ENCODE data around the gene MTUS2. TPM values are rescaled to one million over a fixed set of nuclear protein-coding genes. Genes with fewer than 3 reads are reported as not detected.

Gene MTUS2
- total and polyA plus RNA-seq, 10 of the 15 experiments (the other 5 are each of a cell fraction or from before 2014, with no cell fraction given) = under 0.01 to 0.05 (median 0.02) TPM; not detected in 6

DNA sequence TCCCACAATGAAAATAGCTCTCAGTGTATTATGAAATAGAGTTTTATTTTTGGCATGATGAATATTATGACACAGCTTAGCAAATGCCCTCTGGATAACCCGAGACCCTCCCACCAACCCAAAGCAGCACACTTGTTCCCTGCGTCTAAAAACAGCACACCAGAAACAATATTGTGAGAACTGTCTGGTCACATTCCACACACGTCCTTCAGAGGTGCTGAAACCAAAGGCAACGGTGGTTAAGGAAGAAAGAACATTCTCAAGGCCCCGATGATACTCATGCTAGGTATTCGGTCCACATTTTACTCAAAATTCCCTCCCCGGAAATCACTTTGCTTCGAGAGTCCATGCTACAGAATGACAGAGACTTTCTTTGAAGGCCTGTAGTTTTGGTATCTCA is 618.6 kb downstream of the MTUS2 start:
- in situ Hi-C loops (cut with MboI) (no loop called here), intact Hi-C loops (cut with micrococcal nuclease; ENCODE audit: unreplicated experiment) (no loop called here)
- no TSS peak for BruUV-seq (replicated peaks)
- Histone ChIP-seq H3K4me1 (ENCODE audit: control insufficient read depth, insufficient read depth, low read length) (no peaks in the 10 kb centered on the region), H3K9me3 (replicated peaks; ENCODE audit: control insufficient read depth, insufficient read depth, low read length) (no peaks in the 10 kb centered on the region), H3K4me3 (no peak overlapping the region), H4K20me1 (ENCODE audit: control insufficient read depth, insufficient read depth) (no peaks in the 10 kb centered on the region), H3K27me3 (replicated peaks in 1 of 2; ENCODE audit: control insufficient read depth in 2 of 2, insufficient read depth in 2 of 2, low read length in 1 of 2) (no peaks in the 10 kb centered on the region; a peak in 2 of 4 replicates), H3K27ac (ENCODE audit: control insufficient read depth, insufficient read depth) (no peak overlapping the region), H3K4me2 (ENCODE audit: control insufficient read depth, insufficient read depth) (no peak overlapping the region), H3K36me3 (ENCODE audit: control insufficient read depth in 2 of 2, insufficient read depth in 2 of 2, low read length in 1 of 2) (no peaks in the 10 kb centered on the region), H3K79me2 (ENCODE audit: control insufficient read depth, insufficient read depth, low read length) (no peaks in the 10 kb centered on the region), H3K9ac (ENCODE audit: control insufficient read depth, insufficient read depth, low read length) (no peak overlapping the region), H2AFZ (ENCODE audit: control insufficient read depth, low read depth, low read length) (no peak overlapping the region)
- DNase-seq (ENCODE audit: low read depth, low spot score) (no peak), FAIRE-seq (no peak), ATAC-seq (no peak)
- WGBS (ENCODE audit: insufficient coverage, insufficient replicate concordance, low lambda C conversion rate, missing lambda C conversion rate) = 25% methylated on average over 8 of the region's 8 CpGs
- ChIA-PET SMC1A (ENCODE audit: uncharacterized antibody, unreplicated experiment) (no interaction called here), RAD21 (ENCODE audit: unreplicated experiment) (no interaction called here), CTCF (interaction anchor here (0.6 to 0.8 kb wide), 3 partner anchors 34 to 674 kb away, joined by 3 read pairs; no protein-coding TSS in a partner anchor), POLR2A (no interaction called here)
- TF ChIP-seq EGR1 (IDR thresholded peaks at IDR 0.05; ENCODE audit: borderline replicate concordance in 1 of 2, low read depth in 2 of 2, low read length in 2 of 2) (no peak), ATF7 (IDR thresholded peaks at IDR 0.05; ENCODE audit: low read depth) (no peak)

DNA sequence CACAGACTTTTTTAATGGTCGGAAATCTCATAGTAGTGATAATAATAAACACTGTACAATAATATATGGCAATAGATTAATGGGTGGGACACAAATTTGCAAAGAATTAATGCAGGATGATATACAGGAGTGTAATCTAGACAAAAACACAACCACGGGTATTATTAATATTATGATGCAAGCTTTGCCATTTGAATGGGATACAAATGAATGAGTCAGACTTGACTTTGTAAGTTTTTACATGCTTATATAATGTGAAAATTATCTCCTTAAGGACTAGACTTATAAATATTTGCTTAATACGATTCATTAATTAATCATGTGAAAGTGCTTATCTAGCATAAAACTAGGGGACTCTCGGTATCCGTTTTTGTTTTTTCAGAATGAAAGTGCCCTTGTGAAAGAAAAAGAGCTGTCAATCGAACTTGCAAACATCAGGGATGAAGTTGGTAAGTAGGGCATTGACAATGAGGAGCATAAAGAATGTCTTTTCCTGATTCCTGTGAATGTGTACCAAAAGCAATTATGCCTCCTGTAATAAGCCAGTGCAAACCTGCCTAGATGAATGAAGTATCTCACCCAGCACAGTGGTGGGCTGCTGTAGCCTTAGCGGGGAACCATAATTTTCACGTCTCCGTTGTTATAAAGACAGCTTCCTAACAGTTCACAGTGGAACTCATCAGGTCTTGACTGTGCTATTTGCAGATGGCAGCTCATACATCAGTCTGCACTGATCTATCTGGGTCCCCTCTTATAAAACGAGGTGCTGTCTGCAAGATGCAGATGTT is 619.7 kb downstream of the MTUS2 start:
- no peaks in the 10 kb centered on the region for H3K79me2 ChIP-seq (ENCODE audit: control insufficient read depth, insufficient read depth, low read length)
- ChIA-PET CTCF (no interaction called here), RAD21 (ENCODE audit: unreplicated experiment) (no interaction called here), POLR2A (no interaction called here), SMC1A (ENCODE audit: uncharacterized antibody, unreplicated experiment) (no interaction called here)
- no peak overlapping the region for H3K4me2 ChIP-seq (ENCODE audit: control insufficient read depth, insufficient read depth)
- ATAC-seq (no peak), FAIRE-seq (no peak), DNase-seq (ENCODE audit: low read depth, low spot score) (no peak)
- in situ Hi-C loops (cut with MboI) (no loop called here), intact Hi-C loops (cut with micrococcal nuclease; ENCODE audit: unreplicated experiment) (no loop called here)
- no peaks in the 10 kb centered on the region for H4K20me1 ChIP-seq (ENCODE audit: control insufficient read depth, insufficient read depth)
- 22% methylated on average over 10 of the region's 10 CpGs for WGBS (ENCODE audit: insufficient coverage, insufficient replicate concordance, low lambda C conversion rate, missing lambda C conversion rate)
- no peaks in the 10 kb centered on the region; a peak in 2 of 4 replicates for H3K27me3 ChIP-seq (replicated peaks in 1 of 2; ENCODE audit: control insufficient read depth in 2 of 2, insufficient read depth in 2 of 2, low read length in 1 of 2)
- no peaks in the 10 kb centered on the region for H3K36me3 ChIP-seq (ENCODE audit: control insufficient read depth in 2 of 2, insufficient read depth in 2 of 2, low read length in 1 of 2)
- H3K4me1 ChIP-seq (ENCODE audit: control insufficient read depth, insufficient read depth, low read length) = no peaks in the 10 kb centered on the region
- no peaks in the 10 kb centered on the region for H3K9me3 ChIP-seq (replicated peaks; ENCODE audit: control insufficient read depth, insufficient read depth, low read length)
- H3K9ac ChIP-seq (ENCODE audit: control insufficient read depth, insufficient read depth, low read length) = no peak overlapping the region
- H2AFZ ChIP-seq (ENCODE audit: control insufficient read depth, low read depth, low read length) = no peak overlapping the region
- no TSS peak for BruUV-seq (replicated peaks)
- no peak overlapping the region for H3K4me3 ChIP-seq
- H3K27ac ChIP-seq (ENCODE audit: control insufficient read depth, insufficient read depth) = no peak overlapping the region
- TF ChIP-seq KDM1A (IDR thresholded peaks at IDR 0.05; ENCODE audit: borderline replicate concordance) (no peak), CBX5 (IDR thresholded peaks at IDR 0.05; ENCODE audit: low read depth) (no peak), RUNX3 (IDR thresholded peaks at IDR 0.05; ENCODE audit: low read length) (no peak), SMARCA5 (IDR thresholded peaks at IDR 0.05) (no peak), FOXK2 (IDR thresholded peaks at IDR 0.05) (no peak), NRF1 (conservative IDR thresholded peaks at IDR 0.05; ENCODE audit: low read depth, low read length) (no peak), FOS (IDR thresholded peaks at IDR 0.05; ENCODE audit: borderline replicate concordance, extremely low read depth, insufficient read length) (no peak), PML (IDR thresholded peaks at IDR 0.05; ENCODE audit: low read length) (no peak), SIX5 (IDR thresholded peaks at IDR 0.05; ENCODE audit: low read depth, low read length, severe bottlenecking) (no peak), YBX1 (IDR thresholded peaks at IDR 0.05) (no peak), CBX3 (IDR thresholded peaks at IDR 0.05; ENCODE audit: borderline replicate concordance, low read depth) (no peak), POLR2AphosphoS5 (IDR thresholded peaks at IDR 0.05; ENCODE audit: low read length) (no peak), POLR2AphosphoS2 (IDR thresholded peaks at IDR 0.05; ENCODE audit: low read depth, low read length) (no peak)
- TF ChIP-seq, protein P1, sequence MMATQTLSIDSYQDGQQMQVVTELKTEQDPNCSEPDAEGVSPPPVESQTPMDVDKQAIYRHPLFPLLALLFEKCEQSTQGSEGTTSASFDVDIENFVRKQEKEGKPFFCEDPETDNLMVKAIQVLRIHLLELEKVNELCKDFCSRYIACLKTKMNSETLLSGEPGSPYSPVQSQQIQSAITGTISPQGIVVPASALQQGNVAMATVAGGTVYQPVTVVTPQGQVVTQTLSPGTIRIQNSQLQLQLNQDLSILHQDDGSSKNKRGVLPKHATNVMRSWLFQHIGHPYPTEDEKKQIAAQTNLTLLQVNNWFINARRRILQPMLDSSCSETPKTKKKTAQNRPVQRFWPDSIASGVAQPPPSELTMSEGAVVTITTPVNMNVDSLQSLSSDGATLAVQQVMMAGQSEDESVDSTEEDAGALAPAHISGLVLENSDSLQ (IDR thresholded peaks at IDR 0.05) = no peak
- TF ChIP-seq, protein P2, sequence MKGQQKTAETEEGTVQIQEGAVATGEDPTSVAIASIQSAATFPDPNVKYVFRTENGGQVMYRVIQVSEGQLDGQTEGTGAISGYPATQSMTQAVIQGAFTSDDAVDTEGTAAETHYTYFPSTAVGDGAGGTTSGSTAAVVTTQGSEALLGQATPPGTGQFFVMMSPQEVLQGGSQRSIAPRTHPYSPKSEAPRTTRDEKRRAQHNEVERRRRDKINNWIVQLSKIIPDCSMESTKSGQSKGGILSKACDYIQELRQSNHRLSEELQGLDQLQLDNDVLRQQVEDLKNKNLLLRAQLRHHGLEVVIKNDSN (IDR thresholded peaks at IDR 0.05; ENCODE audit: borderline replicate concordance, extremely low read length, insufficient read depth, low read depth, low read length) = no peak
